Measurements from ENCODE around the gene IBA57. TPM values are rescaled to one million over a fixed set of nuclear protein-coding genes. Genes with fewer than 3 reads are reported as not detected.

IBA57 gene
- total and polyA plus RNA-seq, 11 donors = 4.8 to 18.6 (median 11.8) TPM

DNA sequence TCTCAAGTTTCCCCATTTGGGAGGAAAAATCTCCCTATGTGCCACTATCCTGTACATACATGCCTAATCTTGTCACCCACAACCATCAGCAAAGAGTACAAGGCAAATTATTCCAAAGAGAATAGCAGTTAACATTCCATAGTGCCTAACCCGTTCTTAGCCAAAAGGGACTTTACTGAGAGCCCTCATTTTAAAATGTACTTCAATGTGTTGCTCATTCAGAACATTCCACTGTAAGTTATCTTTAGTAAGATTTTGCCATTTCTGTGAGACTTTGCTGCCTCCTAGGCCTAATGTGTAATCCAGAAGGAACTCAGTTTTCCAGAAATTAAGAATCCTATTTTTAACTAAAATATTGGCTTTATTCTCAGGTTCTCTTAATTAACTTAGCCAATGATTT lies 45.3 kb upstream of the IBA57 start:
- intact Hi-C loops (cut with DNase I) = loop anchor here in 1 of 10 donors (10.0 kb wide), 1 partner anchor 54 kb away; no protein-coding TSS in a partner anchor
- TF ChIP-seq POLR2A (IDR thresholded peaks at IDR 0.05) = no peak
- TF ChIP-seq, protein P1, sequence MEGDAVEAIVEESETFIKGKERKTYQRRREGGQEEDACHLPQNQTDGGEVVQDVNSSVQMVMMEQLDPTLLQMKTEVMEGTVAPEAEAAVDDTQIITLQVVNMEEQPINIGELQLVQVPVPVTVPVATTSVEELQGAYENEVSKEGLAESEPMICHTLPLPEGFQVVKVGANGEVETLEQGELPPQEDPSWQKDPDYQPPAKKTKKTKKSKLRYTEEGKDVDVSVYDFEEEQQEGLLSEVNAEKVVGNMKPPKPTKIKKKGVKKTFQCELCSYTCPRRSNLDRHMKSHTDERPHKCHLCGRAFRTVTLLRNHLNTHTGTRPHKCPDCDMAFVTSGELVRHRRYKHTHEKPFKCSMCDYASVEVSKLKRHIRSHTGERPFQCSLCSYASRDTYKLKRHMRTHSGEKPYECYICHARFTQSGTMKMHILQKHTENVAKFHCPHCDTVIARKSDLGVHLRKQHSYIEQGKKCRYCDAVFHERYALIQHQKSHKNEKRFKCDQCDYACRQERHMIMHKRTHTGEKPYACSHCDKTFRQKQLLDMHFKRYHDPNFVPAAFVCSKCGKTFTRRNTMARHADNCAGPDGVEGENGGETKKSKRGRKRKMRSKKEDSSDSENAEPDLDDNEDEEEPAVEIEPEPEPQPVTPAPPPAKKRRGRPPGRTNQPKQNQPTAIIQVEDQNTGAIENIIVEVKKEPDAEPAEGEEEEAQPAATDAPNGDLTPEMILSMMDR (IDR thresholded peaks at IDR 0.05) = no peak
- Histone ChIP-seq H3K9me3 (peaks cover 0 to 3% (median 0%) of the 10 kb centered on the region in 12 donors), H3K27me3 (no peaks in the 10 kb centered on the region), H3K4me1 (no peaks in the 10 kb centered on the region), H3K27ac (no peak overlapping the region), H3K36me3 (no peaks in the 10 kb centered on the region), H3K4me3 (no peak overlapping the region)
- ATAC-seq (no peak), DNase-seq (no peak)
- WGBS, 4 donors = 75 to 95% (median 80%) methylated on average over 1 of the region's 1 CpG

DNA sequence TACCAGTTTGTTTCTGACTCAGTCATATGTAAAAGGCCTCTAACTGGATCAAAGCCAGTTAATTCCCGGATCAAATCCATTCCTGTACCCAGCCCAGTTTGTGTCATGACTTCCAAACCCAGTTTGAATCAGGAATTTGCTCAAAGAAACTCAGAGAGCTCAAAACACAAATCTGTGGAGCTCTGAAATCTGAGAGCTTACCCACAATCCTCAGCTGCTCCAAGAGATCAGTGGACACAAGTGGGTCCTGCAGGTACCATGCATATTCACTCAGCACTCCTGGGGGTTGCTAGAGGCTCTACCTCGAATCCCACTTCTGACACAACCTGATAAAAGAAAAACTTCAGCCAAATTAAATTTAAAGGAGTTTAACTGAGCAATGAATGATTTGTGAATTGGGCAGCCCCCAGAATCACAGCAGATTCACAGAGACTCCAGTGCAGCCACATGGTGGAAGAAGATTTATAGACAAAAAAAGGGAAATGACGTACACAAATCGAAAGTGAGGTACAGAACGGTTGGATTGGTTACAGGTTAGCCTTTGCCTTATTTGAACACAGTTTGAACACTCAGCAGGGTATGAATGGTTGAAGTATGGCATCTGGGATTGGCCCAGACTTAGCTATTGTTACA lies 44.6 kb upstream of the IBA57 start:
- DNase-seq (no peak), ATAC-seq (no peak)
- no peak overlapping the region for H3K4me3 ChIP-seq
- intact Hi-C loops (cut with DNase I) = loop anchor here in 1 of 10 donors (10.0 kb wide), 1 partner anchor 54 kb away; no protein-coding TSS in a partner anchor
- 69 to 80% (median 75%) methylated on average over 5 of the region's 5 CpGs for WGBS, 4 donors
- no peak overlapping the region for H3K27ac ChIP-seq
- H3K9me3 ChIP-seq = peaks cover 0 to 3% (median 0%) of the 10 kb centered on the region in 12 donors
- TF ChIP-seq, protein P1 (IDR thresholded peaks at IDR 0.05) = no peak
- no peak for TF ChIP-seq POLR2A (IDR thresholded peaks at IDR 0.05)
- no peaks in the 10 kb centered on the region for H3K27me3 ChIP-seq
- H3K4me1 ChIP-seq = no peaks in the 10 kb centered on the region
- no peaks in the 10 kb centered on the region for H3K36me3 ChIP-seq

DNA sequence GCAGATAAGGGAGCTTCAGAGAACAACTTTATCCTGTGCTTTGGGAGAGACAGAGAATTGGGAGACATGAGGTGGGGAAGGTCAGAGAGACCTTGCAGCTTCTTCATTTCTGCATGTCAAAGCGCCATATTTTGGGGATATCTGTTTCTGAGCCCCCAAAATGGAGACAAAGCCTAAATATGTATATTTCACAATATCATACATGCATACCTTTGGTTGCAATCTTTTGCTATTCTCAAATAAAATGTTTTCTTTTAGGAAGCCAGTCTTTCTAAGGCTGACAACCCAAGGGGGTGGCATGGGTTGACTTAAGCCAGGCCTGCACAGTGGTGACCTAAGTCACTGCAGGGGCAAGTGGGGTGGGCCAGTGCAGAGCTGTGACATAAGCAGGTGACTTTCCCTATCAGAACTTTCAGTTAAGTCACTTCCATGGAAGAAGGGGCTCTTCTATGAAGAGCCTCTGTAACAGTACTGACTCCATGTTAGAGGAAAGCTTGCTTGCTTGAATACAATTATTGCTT lies 42.6 kb upstream of the IBA57 start:
- no peaks in the 10 kb centered on the region for H3K4me1 ChIP-seq
- 64 to 79% (median 67%) methylated on average over 1 of the region's 1 CpG for WGBS, 4 donors
- H3K9me3 ChIP-seq = peaks cover 0 to 3% (median 0%) of the 10 kb centered on the region in 12 donors
- TF ChIP-seq, protein P1 (IDR thresholded peaks at IDR 0.05) = no peak
- no peak overlapping the region for H3K27ac ChIP-seq
- no peak overlapping the region for H3K4me3 ChIP-seq
- DNase-seq (no peak), ATAC-seq (no peak)
- no peaks in the 10 kb centered on the region for H3K36me3 ChIP-seq
- no peaks in the 10 kb centered on the region for H3K27me3 ChIP-seq
- intact Hi-C loops (cut with DNase I) = loop anchor here in 1 of 10 donors (10.0 kb wide), 1 partner anchor 52 kb away; no protein-coding TSS in a partner anchor

GRCh38 chr1:228123505-228123904 lies 42.1 kb upstream of the IBA57 start:
- DNase-seq (no peak), ATAC-seq (no peak)
- H3K4me3 ChIP-seq = no peak overlapping the region
- H3K4me1 ChIP-seq = no peaks in the 10 kb centered on the region
- H3K27me3 ChIP-seq = no peaks in the 10 kb centered on the region
- 68 to 80% (median 75%) methylated on average over 2 of the region's 2 CpGs for WGBS, 4 donors
- intact Hi-C loops (cut with DNase I) = loop anchor here in 1 of 10 donors (10.0 kb wide), 1 partner anchor 51 kb away; no protein-coding TSS in a partner anchor
- H3K27ac ChIP-seq = no peak overlapping the region
- H3K9me3 ChIP-seq = no peaks in the 10 kb centered on the region
- TF ChIP-seq, protein P1 (IDR thresholded peaks at IDR 0.05) = no peak
- TF ChIP-seq POLR2A (IDR thresholded peaks at IDR 0.05) = no peak
- H3K36me3 ChIP-seq = no peaks in the 10 kb centered on the region
